Calu3 (cell line): Measurements from ENCODE around the gene ADCY5. TPM values are rescaled to one million over a fixed set of nuclear protein-coding genes. Genes with fewer than 3 reads are reported as not detected.

Experiments
- BruUV-seq: library from RNA; stranded (reverse); fragments of 400-500 nt; replicated peaks from 2 replicates; lab custom pipeline; 2021; lab: Mats Ljungman, UMichigan
- CTCF ChIA-PET: fragments of 300-600 bp; sonication (Branson Sonifier 250); formaldehyde crosslinking; loops from one replicate; lab custom pipeline; 2022; ENCODE audit warnings: antibody characterized with exemption; lab: Charles Lee
- DNase-seq: peaks from one replicate; pipeline ENCODE4 v3.0.0; 2022
- H3K27ac Mint-ChIP-seq: one replicate; pipeline ENCODE4 v1.8.0; 2022; ENCODE audit warnings: mixed read lengths; ENCODE audit not compliant: unreplicated experiment
- H3K27me3 Mint-ChIP-seq: one replicate; pipeline ENCODE4 v1.8.0; 2022; ENCODE audit warnings: mixed read lengths; ENCODE audit not compliant: unreplicated experiment
- H3K36me3 Mint-ChIP-seq: one replicate; pipeline ENCODE4 v1.8.0; 2022; ENCODE audit warnings: mild to moderate bottlenecking, moderate library complexity, mixed read lengths; ENCODE audit not compliant: insufficient read depth, unreplicated experiment
- H3K4me1 Mint-ChIP-seq: one replicate; pipeline ENCODE4 v1.8.0; 2022; ENCODE audit warnings: mild to moderate bottlenecking, low read depth, mixed read lengths; ENCODE audit not compliant: unreplicated experiment
- H3K4me3 Mint-ChIP-seq: one replicate; pipeline ENCODE4 v1.8.0; 2022; ENCODE audit warnings: mild to moderate bottlenecking, low read depth, moderate library complexity, mixed read lengths; ENCODE audit not compliant: unreplicated experiment
- H3K9me3 Mint-ChIP-seq: one replicate; pipeline ENCODE4 v1.8.0; 2022; ENCODE audit warnings: low read depth, mixed read lengths; ENCODE audit not compliant: unreplicated experiment
- CTCF ChIP-seq: fragments of 200-600 bp; IDR thresholded peaks from one replicate; pipeline ENCODE4 v1.8.0; 2022; ENCODE audit warnings: antibody characterized with exemption; ENCODE audit not compliant: unreplicated experiment
- intact Hi-C: fragments of 100-400 bp; cut with micrococcal nuclease; formaldehyde crosslinking; loops from one replicate; pipeline ENCODE4 v1.10.0; 2022; ENCODE audit not compliant: unreplicated experiment
- total RNA-seq: library from RNA; stranded (reverse); gene quantifications from 2 replicates; pipeline ENCODE4 v1.2.3, GENCODE V29; 2022

Gene ADCY5
- total RNA-seq, 1 experiment from 2014 or later, result 2.5 TPM

GRCh38 chr3:123261666-123262065 is 187.2 kb downstream of the ADCY5 start:
- no peaks in the 10 kb centered on the region for H3K27me3 Mint-ChIP-seq
- H3K27ac Mint-ChIP-seq, result no peak overlapping the region
- H3K4me3 Mint-ChIP-seq, result no peak overlapping the region
- no peak for DNase-seq
- H3K9me3 Mint-ChIP-seq, result no peaks in the 10 kb centered on the region
- H3K36me3 Mint-ChIP-seq, result peaks cover 5% of the 10 kb centered on the region
- peaks cover 8% of the 10 kb centered on the region for H3K4me1 Mint-ChIP-seq
- CTCF ChIA-PET, result no interaction called here
- intact Hi-C loops, result no loop called here
- TF ChIP-seq CTCF, result no peak
- no TSS peak for BruUV-seq

- CTCF ChIA-PET, result no interaction called here
- Mint-ChIP-seq H3K36me3 (no peaks in the 10 kb centered on the region), H3K4me3 (no peak overlapping the region), H3K9me3 (no peaks in the 10 kb centered on the region), H3K27me3 (no peaks in the 10 kb centered on the region), H3K27ac (no peak overlapping the region), H3K4me1 (peaks cover 15% of the 10 kb centered on the region)
- BruUV-seq, result no TSS peak
- no peak for DNase-seq
- intact Hi-C loops, result no loop called here
- TF ChIP-seq CTCF, result peak; percentile 36
These were observed 190.0 kb downstream of the ADCY5 start for GRCh38 chr3:123258811-123259420.

GRCh38 chr3:123258359-123258758 is 190.5 kb downstream of the ADCY5 start:
- CTCF ChIA-PET, result no interaction called here
- intact Hi-C loops, result no loop called here
- no peak for DNase-seq
- Mint-ChIP-seq H3K4me1 (peaks cover 15% of the 10 kb centered on the region), H3K36me3 (no peaks in the 10 kb centered on the region), H3K4me3 (no peak overlapping the region), H3K27me3 (no peaks in the 10 kb centered on the region), H3K27ac (no peak overlapping the region), H3K9me3 (no peaks in the 10 kb centered on the region)
- TF ChIP-seq CTCF, result no peak
- BruUV-seq, result no TSS peak

- H3K4me3 Mint-ChIP-seq, result no peak overlapping the region
- no TSS peak for BruUV-seq
- peaks cover 7% of the 10 kb centered on the region for H3K4me1 Mint-ChIP-seq
- H3K27me3 Mint-ChIP-seq, result no peaks in the 10 kb centered on the region
- H3K9me3 Mint-ChIP-seq, result no peaks in the 10 kb centered on the region
- no peak for DNase-seq
- intact Hi-C loops, result no loop called here
- CTCF ChIA-PET, result no interaction called here
- H3K27ac Mint-ChIP-seq, result no peak overlapping the region
- TF ChIP-seq CTCF, result no peak
- no peaks in the 10 kb centered on the region for H3K36me3 Mint-ChIP-seq
These were observed 192.6 kb downstream of the ADCY5 start for GRCh38 chr3:123256256-123256655.
